PFSK-1 (cell line): ENCODE results near the gene UQCRFS1.

Source experiments
- FOXP2 ChIP-seq: optimal IDR thresholded peaks from 2 replicates; pipeline ENCODE3; 2011; ENCODE audit warnings: borderline replicate concordance, control low read depth, inconsistent platforms; ENCODE audit not compliant: insufficient read depth; ENCODE audit errors: extremely low read length, extremely low read depth
- POLR2AphosphoS5 ChIP-seq: IDR thresholded peaks from 2 replicates; pipeline ENCODE4 v1.6.1; 2012; ENCODE audit warnings: low read depth, mild to moderate bottlenecking, control low read depth, low read length, moderate library complexity
- SIN3A ChIP-seq: IDR thresholded peaks from 2 replicates; pipeline ENCODE4 v1.6.1; 2012; ENCODE audit warnings: mild to moderate bottlenecking, low read length, moderate library complexity, borderline replicate concordance; ENCODE audit not compliant: insufficient read depth
- TAF1 ChIP-seq: IDR thresholded peaks from 2 replicates; pipeline ENCODE4 v1.6.1; 2012; ENCODE audit warnings: low read length, control low read depth, borderline replicate concordance; ENCODE audit not compliant: insufficient read depth
- TF ChIP-seq, protein P1 (sequence below), 2 experiments: IDR thresholded peaks; 2 replicates each; pipeline versions ENCODE4 v1.6.1 to v1.8.0; 2011 to 2012; ENCODE audit warnings: low read depth in 2 of 2, low read length in 2 of 2, control low read depth in 1 of 2, inconsistent platforms in 1 of 2, mild to moderate bottlenecking in 1 of 2, moderate library complexity in 1 of 2; ENCODE audit not compliant: insufficient read depth in 1 of 2

Gene UQCRFS1

DNA sequence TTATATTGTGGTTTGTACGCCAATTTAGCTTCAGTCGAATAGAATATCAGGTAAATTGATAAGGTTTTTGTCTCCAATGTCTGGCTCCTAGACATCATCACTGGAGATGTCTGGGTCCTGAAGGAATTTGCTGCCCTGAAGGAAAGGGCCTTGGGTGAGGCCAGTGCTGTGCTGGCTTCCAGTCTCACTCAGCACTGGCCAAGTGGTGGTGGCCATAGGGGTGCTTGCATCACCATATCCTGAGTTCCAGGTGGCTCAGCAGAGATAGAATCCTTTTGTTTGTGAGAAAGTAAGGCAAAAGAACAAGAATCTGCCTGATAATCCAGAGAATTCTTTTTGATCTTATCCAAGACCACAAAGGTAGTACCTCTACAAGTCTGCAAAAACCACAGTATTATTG, 39.1 kb downstream of the UQCRFS1 start:
- TF ChIP-seq POLR2AphosphoS5 = no peak
- TF ChIP-seq TAF1 = no peak
- no peak for TF ChIP-seq SIN3A
- TF ChIP-seq, protein P1, sequence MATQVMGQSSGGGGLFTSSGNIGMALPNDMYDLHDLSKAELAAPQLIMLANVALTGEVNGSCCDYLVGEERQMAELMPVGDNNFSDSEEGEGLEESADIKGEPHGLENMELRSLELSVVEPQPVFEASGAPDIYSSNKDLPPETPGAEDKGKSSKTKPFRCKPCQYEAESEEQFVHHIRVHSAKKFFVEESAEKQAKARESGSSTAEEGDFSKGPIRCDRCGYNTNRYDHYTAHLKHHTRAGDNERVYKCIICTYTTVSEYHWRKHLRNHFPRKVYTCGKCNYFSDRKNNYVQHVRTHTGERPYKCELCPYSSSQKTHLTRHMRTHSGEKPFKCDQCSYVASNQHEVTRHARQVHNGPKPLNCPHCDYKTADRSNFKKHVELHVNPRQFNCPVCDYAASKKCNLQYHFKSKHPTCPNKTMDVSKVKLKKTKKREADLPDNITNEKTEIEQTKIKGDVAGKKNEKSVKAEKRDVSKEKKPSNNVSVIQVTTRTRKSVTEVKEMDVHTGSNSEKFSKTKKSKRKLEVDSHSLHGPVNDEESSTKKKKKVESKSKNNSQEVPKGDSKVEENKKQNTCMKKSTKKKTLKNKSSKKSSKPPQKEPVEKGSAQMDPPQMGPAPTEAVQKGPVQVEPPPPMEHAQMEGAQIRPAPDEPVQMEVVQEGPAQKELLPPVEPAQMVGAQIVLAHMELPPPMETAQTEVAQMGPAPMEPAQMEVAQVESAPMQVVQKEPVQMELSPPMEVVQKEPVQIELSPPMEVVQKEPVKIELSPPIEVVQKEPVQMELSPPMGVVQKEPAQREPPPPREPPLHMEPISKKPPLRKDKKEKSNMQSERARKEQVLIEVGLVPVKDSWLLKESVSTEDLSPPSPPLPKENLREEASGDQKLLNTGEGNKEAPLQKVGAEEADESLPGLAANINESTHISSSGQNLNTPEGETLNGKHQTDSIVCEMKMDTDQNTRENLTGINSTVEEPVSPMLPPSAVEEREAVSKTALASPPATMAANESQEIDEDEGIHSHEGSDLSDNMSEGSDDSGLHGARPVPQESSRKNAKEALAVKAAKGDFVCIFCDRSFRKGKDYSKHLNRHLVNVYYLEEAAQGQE (IDR thresholded peaks at IDR 0.05; ENCODE audit: insufficient read depth in 1 of 2, low read depth in 2 of 2, low read length in 2 of 2) = no peak
- no peak for TF ChIP-seq FOXP2

DNA sequence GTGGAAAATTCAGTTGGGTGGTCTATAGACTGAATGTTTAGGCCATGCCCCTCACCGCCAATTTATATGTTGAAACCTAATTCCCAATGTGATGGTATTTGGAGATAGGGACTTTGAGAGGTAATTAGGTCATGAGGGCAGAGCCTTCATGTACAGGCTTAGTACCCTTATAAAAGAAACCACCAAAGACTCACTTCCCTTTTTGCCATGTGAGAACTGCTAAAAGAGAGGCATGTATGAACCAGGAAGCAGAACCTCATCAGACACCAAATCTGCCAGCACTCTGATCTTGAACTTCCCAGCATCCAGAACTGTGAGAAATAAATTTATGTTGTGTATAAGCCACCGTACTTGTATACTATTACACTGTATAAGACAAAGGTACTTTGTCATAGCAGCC, 40.6 kb downstream of the UQCRFS1 start:
- TF ChIP-seq, protein P1 (IDR thresholded peaks at IDR 0.05; ENCODE audit: insufficient read depth in 1 of 2, low read depth in 2 of 2, low read length in 2 of 2) = no peak
- TF ChIP-seq FOXP2 (no peak), POLR2AphosphoS5 (no peak)

GRCh38 chr19:29171525-29171924, 41.4 kb downstream of the UQCRFS1 start:
- no peak for TF ChIP-seq FOXP2
- TF ChIP-seq POLR2AphosphoS5 = no peak
- TF ChIP-seq, protein P1 (IDR thresholded peaks at IDR 0.05; ENCODE audit: insufficient read depth in 1 of 2, low read depth in 2 of 2, low read length in 2 of 2) = no peak
- TF ChIP-seq SIN3A = no peak
- TF ChIP-seq TAF1 = no peak

DNA sequence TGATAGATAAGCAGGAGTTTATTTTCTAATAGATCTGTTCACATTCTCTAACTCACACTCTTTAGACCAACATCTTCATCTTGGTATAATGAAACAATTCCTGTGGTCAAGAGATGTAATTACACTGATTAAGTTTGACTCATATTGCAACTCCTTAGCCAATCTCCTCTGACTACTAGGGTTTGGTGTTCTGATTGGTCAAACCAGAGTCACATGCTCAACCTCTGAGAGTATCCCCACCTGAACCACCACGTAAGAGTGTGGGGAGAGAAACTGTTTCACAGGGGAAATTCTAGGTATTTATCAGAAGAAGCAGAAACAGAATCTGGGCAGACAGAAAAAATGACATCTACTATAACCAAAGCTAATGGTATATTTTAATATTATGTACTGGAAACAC, 42.4 kb downstream of the UQCRFS1 start:
- TF ChIP-seq FOXP2 = no peak
- TF ChIP-seq SIN3A = no peak
- TF ChIP-seq, protein P1 (IDR thresholded peaks at IDR 0.05; ENCODE audit: insufficient read depth in 1 of 2, low read depth in 2 of 2, low read length in 2 of 2) = no peak
- no peak for TF ChIP-seq POLR2AphosphoS5
- no peak for TF ChIP-seq TAF1

DNA sequence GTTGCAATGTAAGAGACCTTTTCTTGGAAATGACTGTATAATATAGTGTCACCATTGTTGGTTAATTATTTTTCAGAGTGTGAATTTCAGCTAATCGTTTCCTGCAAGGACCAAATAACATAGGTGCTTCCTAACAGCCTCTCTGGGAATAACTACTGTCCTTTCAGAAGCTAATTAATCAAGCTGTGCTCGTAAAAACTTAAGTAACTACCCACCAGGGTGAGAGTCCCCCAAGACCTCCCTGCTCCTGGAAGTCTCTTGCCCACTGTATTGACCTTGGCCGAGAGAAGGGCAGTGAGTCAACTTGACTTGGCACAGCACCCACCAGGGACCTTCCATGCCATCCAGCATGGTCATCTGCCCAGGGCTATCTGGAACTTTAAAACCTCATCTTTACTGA, 50.3 kb downstream of the UQCRFS1 start:
- TF ChIP-seq, protein P1 (IDR thresholded peaks at IDR 0.05; ENCODE audit: insufficient read depth in 1 of 2, low read depth in 2 of 2, low read length in 2 of 2) = no peak
- no peak for TF ChIP-seq SIN3A
- TF ChIP-seq POLR2AphosphoS5 = no peak
- no peak for TF ChIP-seq FOXP2
- TF ChIP-seq TAF1 = no peak
